ENCODE results near the gene MGST3.
"Not testable (repeated sequence)": the region's sequence is repeated elsewhere in the genome, so short reads cannot be mapped to it uniquely, and the experiment has no call there.

Gene MGST3

GRCh38 chr1:165630629-165631341 lies at the start of gene MGST3:
MGST3 (plus strand) TSS chr1:165631234; CDS start chr1:165649848, 18,614 bp downstream.
- peak; percentile 95 for DNase-seq

GRCh38 chr1:165581926-165582325 lies 49.1 kb upstream of the MGST3 start:
- no peak for DNase-seq

- DNase-seq: no peak
Observed at GRCh38 chr1:165586398-165586797, 44.6 kb upstream of the MGST3 start.

- not testable (repeated sequence) for DNase-seq
Observed at GRCh38 chr1:165591391-165591790, 39.6 kb upstream of the MGST3 start.

GRCh38 chr1:165592945-165593823 lies 37.9 kb upstream of the MGST3 start:
- DNase-seq: peak; percentile 5

- DNase-seq: no peak
Observed at GRCh38 chr1:165595246-165595938, 35.6 kb upstream of the MGST3 start.

GRCh38 chr1:165597883-165598675 lies 33.0 kb upstream of the MGST3 start:
- DNase-seq: peak; percentile 93

GRCh38 chr1:165598676-165599059 lies 32.4 kb upstream of the MGST3 start:
- no peak for DNase-seq

GRCh38 chr1:165600793-165601192 lies 30.2 kb upstream of the MGST3 start:
- no peak for DNase-seq

- DNase-seq: no peak
Observed at GRCh38 chr1:165603810-165604209, 27.2 kb upstream of the MGST3 start.

- DNase-seq: no peak
Observed at GRCh38 chr1:165605246-165605645, 25.8 kb upstream of the MGST3 start.

GRCh38 chr1:165606676-165607075 lies 24.4 kb upstream of the MGST3 start:
- not testable (repeated sequence) for DNase-seq

GRCh38 chr1:165610866-165611265 lies 20.2 kb upstream of the MGST3 start:
- DNase-seq: no peak

GRCh38 chr1:165612062-165612461 lies 19.0 kb upstream of the MGST3 start:
- no peak for DNase-seq

- DNase-seq: no peak
Observed at GRCh38 chr1:165616054-165616612, 14.9 kb upstream of the MGST3 start.

GRCh38 chr1:165616987-165617546 lies 14.0 kb upstream of the MGST3 start:
- DNase-seq: no peak

GRCh38 chr1:165619647-165620151 lies 11.3 kb upstream of the MGST3 start:
- no peak for DNase-seq

- no peak for DNase-seq
Observed at GRCh38 chr1:165623624-165624023, 7.4 kb upstream of the MGST3 start.

GRCh38 chr1:165624441-165624840 lies 6.6 kb upstream of the MGST3 start:
- DNase-seq: no peak

GRCh38 chr1:165628147-165628822 lies 2.7 kb upstream of the MGST3 start:
- DNase-seq: no peak

GRCh38 chr1:165629151-165629550 lies 1.9 kb upstream of the MGST3 start:
- DNase-seq: no peak

Data from GOT3 (cell line).